ENCODE measurements around the gene KCNH8.

- no peak for TF ChIP-seq POLR2A (IDR thresholded peaks at IDR 0.05)
- TF ChIP-seq CTCF (IDR thresholded peaks at IDR 0.05), result no peak
Observed at GRCh38 chr3:19103510-19103909, 44.8 kb upstream of the KCNH8 start.
